K562 (cell line): ENCODE results near the gene EMILIN1. TPM values are rescaled to one million over a fixed set of nuclear protein-coding genes. Genes with fewer than 3 reads are reported as not detected.

Experiments used
- DIDO1 ChIP-seq: fragments of 450-650 bp; IDR thresholded peaks from 2 replicates; pipeline ENCODE4 v1.6.1; 2016; ENCODE audit warnings: low read depth, missing biosample characterization, missing genetic modification characterization
- FOXA1 ChIP-seq: fragments of 450-650 bp; IDR thresholded peaks from 2 replicates; pipeline ENCODE4 v1.6.1; 2016; ENCODE audit warnings: mild to moderate bottlenecking, borderline replicate concordance
- HMGXB4 ChIP-seq: sonication (generic); formaldehyde crosslinking; IDR thresholded peaks from 2 replicates; pipeline ENCODE4 v1.8.1; 2023; ENCODE audit warnings: mild to moderate bottlenecking, missing genetic modification reagents
- MTA3 ChIP-seq: fragments of 450-650 bp; formaldehyde crosslinking; IDR thresholded peaks from 2 replicates; pipeline ENCODE4 v1.6.1; 2017; ENCODE audit warnings: mild to moderate bottlenecking, borderline replicate concordance
- SMC3 ChIP-seq: conservative IDR thresholded peaks from 2 replicates; pipeline ENCODE4 v1.6.1; 2011; ENCODE audit warnings: low read depth, low read length, improper control_type of control experiment; ENCODE audit not compliant: insufficient read depth
- SREBF2 ChIP-seq: sonication (generic); formaldehyde crosslinking; IDR thresholded peaks from 2 replicates; pipeline ENCODE4 v1.4.0; 2020; ENCODE audit warnings: mild to moderate bottlenecking, missing genetic modification reagents
- TGIF2 ChIP-seq: sonication (generic); formaldehyde crosslinking; IDR thresholded peaks from 2 replicates; pipeline ENCODE4 v1.8.1; 2022; ENCODE audit warnings: mild to moderate bottlenecking, missing genetic modification reagents, moderate library complexity
- ZNF76 ChIP-seq: fragments of 250-450 bp; sonication (Bioruptor Pico); IDR thresholded peaks from 2 replicates; pipeline ENCODE4 v1.4.0; 2020; ENCODE audit warnings: mild to moderate bottlenecking, moderate library complexity, borderline replicate concordance
- polyA plus RNA-seq, 8 experiments: library from polyadenylated mRNA; depleted of rRNA in 4 of 8; stranded (reverse) in 5 of 8; unstranded in 3 of 8; fragments of >200 nt; fragmentation: Nextera tagmentation in 2 of 8; fragmentation: Illumina TruSeq in 1 of 8; extraction: Ambion mirVana in 2 of 8; extraction: Trizol in 1 of 8; gene quantifications; 2 replicates each; pipeline versions ENCODE4 v1.2.1 to v1.2.3, GENCODE V29; 2011 to 2014; ENCODE audit warnings: inconsistent platforms in 1 of 8, missing spikeins in 1 of 8
- total RNA-seq, 7 experiments: library from RNA; depleted of rRNA in 6 of 7; stranded (reverse); fragments of >200 nt in 6 of 7; fragmentation: Illumina TruSeq in 2 of 7; extraction: Trizol in 2 of 7; gene quantifications; 2 replicates each; pipeline versions ENCODE4 v1.2.1 to v1.2.3, GENCODE V29; 2011 to 2021; ENCODE audit warnings: low replicate concordance in 1 of 7

EMILIN1 gene
- total and polyA plus RNA-seq, 9 of the 15 experiments (the other 6 are each of a cell fraction or from before 2014, with no cell fraction given) = 0.04 to 2.7 (median 0.54) TPM; not detected in 2

GRCh38 chr2:27077231-27077630 lies 1.2 kb upstream of the EMILIN1 start (continued):
- no peak for TF ChIP-seq MTA3
- TF ChIP-seq DIDO1 (tag) = no peak
- no peak for TF ChIP-seq SREBF2 (CRISPR knock-in tag)
- no peak for TF ChIP-seq SMC3
- no peak for TF ChIP-seq ZNF76 (CRISPR knock-in tag)
- no peak for TF ChIP-seq TGIF2
- no peak for TF ChIP-seq FOXA1
- no peak for TF ChIP-seq HMGXB4 (CRISPR knock-in tag)
